Neural cell (in vitro differentiated cells): Measurements from ENCODE around the gene COL8A1. TPM values are rescaled to one million over a fixed set of nuclear protein-coding genes. Genes with fewer than 3 reads are reported as not detected.

Source experiments
- H2AFZ ChIP-seq: fragments of 200-600, 300-800 bp; sonication (generic), shearing (Covaris generic); 2 replicates; pipeline ENCODE4 v1.6.0; 2014; ENCODE audit warnings: low read depth, mild to moderate bottlenecking, antibody characterized with exemption, low read length, moderate library complexity
- H3F3A ChIP-seq: fragments of 200-600 bp; shearing (Covaris generic); 2 replicates; pipeline ENCODE4 v1.6.1; 2016; ENCODE audit warnings: mild to moderate bottlenecking, moderate library complexity, mixed read lengths, antibody characterized with exemption, low read length; ENCODE audit not compliant: insufficient read depth, poor library complexity, severe bottlenecking
- H3K27ac ChIP-seq: fragments of 200-600, 300-800 bp; sonication (generic), shearing (Covaris generic); 2 replicates; pipeline ENCODE4 v1.5.1; 2014; ENCODE audit warnings: mild to moderate bottlenecking, low read length, moderate library complexity
- H3K27me3 ChIP-seq: fragments of 300-800, 200-600 bp; sonication (generic), shearing (Covaris generic); 2 replicates; pipeline ENCODE4 v1.6.0; 2014; ENCODE audit warnings: mild to moderate bottlenecking, low read depth, low read length, moderate library complexity; ENCODE audit not compliant: insufficient read depth
- H3K36me3 ChIP-seq: fragments of 300-800, 200-600 bp; sonication (generic), shearing (Covaris generic); 2 replicates; pipeline ENCODE4 v1.5.1; 2014; ENCODE audit warnings: mild to moderate bottlenecking, antibody characterized with exemption, low read length, moderate library complexity; ENCODE audit not compliant: insufficient read depth
- H3K4me2 ChIP-seq: fragments of 300-800, 200-600 bp; sonication (generic), shearing (Covaris generic); 2 replicates; pipeline ENCODE4 v1.6.0; 2014; ENCODE audit warnings: mild to moderate bottlenecking, low read length
- H3K4me3 ChIP-seq: fragments of 300-800, 200-600 bp; sonication (generic), shearing (Covaris generic); 2 replicates; pipeline ENCODE4 v1.5.1; 2014; ENCODE audit warnings: mild to moderate bottlenecking, low read length, moderate library complexity
- H3K79me2 ChIP-seq: fragments of 200-600 bp; shearing (Covaris generic); replicated peaks from 2 replicates; pipeline ENCODE4 v1.6.0; 2014; ENCODE audit warnings: mild to moderate bottlenecking, low read length, moderate library complexity; ENCODE audit not compliant: insufficient read depth
- H3K9ac ChIP-seq: fragments of 300-800, 200-600 bp; sonication (generic), shearing (Covaris generic); 2 replicates; pipeline ENCODE4 v1.6.1; 2016; ENCODE audit warnings: mild to moderate bottlenecking, low read length, mixed read lengths
- H3K9me2 ChIP-seq: fragments of 200-600 bp; shearing (Covaris generic); 2 replicates; pipeline ENCODE4 v1.6.1; 2016; ENCODE audit warnings: mild to moderate bottlenecking, low read length, mixed read lengths; ENCODE audit not compliant: insufficient read depth
- H3K9me3 ChIP-seq: fragments of 200-600, 300-800 bp; sonication (generic), shearing (Covaris generic); 2 replicates; pipeline ENCODE4 v1.6.1; 2016; ENCODE audit warnings: mild to moderate bottlenecking, mixed run types, low read length, moderate library complexity, mixed read lengths
- H4K20me1 ChIP-seq: fragments of 200-600 bp; shearing (Covaris generic); 2 replicates; pipeline ENCODE4 v1.6.1; 2016; ENCODE audit warnings: mild to moderate bottlenecking, mixed run types; ENCODE audit not compliant: insufficient read depth
- EP300 ChIP-seq: fragments of 450-650 bp; conservative IDR thresholded peaks from 2 replicates; pipeline ENCODE4 v1.6.1; 2014; ENCODE audit warnings: antibody characterized with exemption, mild to moderate bottlenecking, moderate library complexity; ENCODE audit not compliant: poor library complexity, severe bottlenecking
- EZH2 ChIP-seq: fragments of 200-600, 300-800 bp; shearing (Covaris generic), sonication (generic); IDR thresholded peaks from 2 replicates; pipeline ENCODE4 v1.6.1; 2014; ENCODE audit warnings: antibody characterized with exemption, low read length, borderline replicate concordance, mild to moderate bottlenecking; ENCODE audit not compliant: insufficient read depth, poor library complexity, severe bottlenecking
- MXI1 ChIP-seq: fragments of 450-650 bp; conservative IDR thresholded peaks from 2 replicates; pipeline ENCODE4 v1.6.1; 2014; ENCODE audit warnings: antibody characterized with exemption, mild to moderate bottlenecking; ENCODE audit not compliant: poor library complexity, severe bottlenecking
- POLR2AphosphoS5 ChIP-seq: IDR thresholded peaks from 2 replicates; pipeline ENCODE4 v1.6.1; 2012
- RAD21 ChIP-seq: fragments of 450-650 bp; conservative IDR thresholded peaks from 2 replicates; pipeline ENCODE4 v1.6.1; 2014; ENCODE audit warnings: antibody characterized with exemption, mild to moderate bottlenecking, moderate library complexity
- REST ChIP-seq: IDR thresholded peaks from 2 replicates; pipeline ENCODE4 v1.6.1; 2012; ENCODE audit warnings: borderline replicate concordance
- SMC3 ChIP-seq: fragments of 450-650 bp; conservative IDR thresholded peaks from 2 replicates; pipeline ENCODE4 v1.6.1; 2014; ENCODE audit warnings: antibody characterized with exemption, mild to moderate bottlenecking, moderate library complexity; ENCODE audit not compliant: poor library complexity
- TAF1 ChIP-seq: IDR thresholded peaks from 2 replicates; pipeline ENCODE4 v1.6.1; 2012; ENCODE audit warnings: low read depth
- polyA plus RNA-seq: library from polyadenylated mRNA; depleted of rRNA; stranded (reverse); fragments of >200 nt; gene quantifications from 2 replicates; pipeline ENCODE4 v1.2.3, GENCODE V29; 2014
- TF ChIP-seq, protein P1 (sequence below): fragments of 450-650 bp; IDR thresholded peaks from 2 replicates; pipeline ENCODE4 v1.5.1; 2014; ENCODE audit warnings: antibody characterized with exemption, mild to moderate bottlenecking, moderate library complexity; ENCODE audit not compliant: poor library complexity, severe bottlenecking

Gene COL8A1
- polyA plus RNA-seq, 1 donor from 2014 or later = 0.04 TPM

DNA sequence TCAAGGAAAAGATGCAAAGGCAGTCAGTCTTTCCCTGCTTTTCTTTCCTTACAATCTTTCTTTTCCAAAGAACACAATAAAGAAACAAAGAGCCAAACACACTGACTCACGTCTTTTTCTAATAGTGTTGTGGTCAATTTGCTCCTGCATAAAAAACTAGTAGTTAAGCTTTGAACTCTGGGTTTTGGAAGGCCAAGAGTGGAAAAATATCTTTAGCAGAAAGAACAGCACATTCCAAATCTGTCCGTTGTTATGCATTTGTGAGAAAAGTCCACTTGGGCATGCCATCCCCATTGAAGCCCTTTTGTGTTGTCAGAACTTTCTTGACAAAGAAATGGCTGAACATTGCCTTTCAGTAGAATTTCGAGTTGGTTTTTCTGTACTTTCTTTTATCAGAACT lies 18.2 kb downstream of the COL8A1 start:
- Histone ChIP-seq H3K9me3 (no peaks in the 10 kb centered on the region), H3K79me2 (no peaks in the 10 kb centered on the region), H3K4me3 (no peak overlapping the region), H3K27me3 (no peaks in the 10 kb centered on the region), H3K4me2 (no peak overlapping the region), H4K20me1 (no peaks in the 10 kb centered on the region), H3K27ac (no peak overlapping the region), H3K36me3 (no peaks in the 10 kb centered on the region), H3K9me2 (no peaks in the 10 kb centered on the region), H2AFZ (no peak overlapping the region), H3F3A (no peaks in the 10 kb centered on the region), H3K9ac (no peak overlapping the region)
- TF ChIP-seq TAF1 = no peak

- Histone ChIP-seq H3K4me2 (no peak overlapping the region), H3K9me3 (no peaks in the 10 kb centered on the region), H3K27ac (no peak overlapping the region), H3K36me3 (no peaks in the 10 kb centered on the region), H3K27me3 (no peaks in the 10 kb centered on the region), H3K79me2 (no peaks in the 10 kb centered on the region), H4K20me1 (no peaks in the 10 kb centered on the region), H3F3A (no peaks in the 10 kb centered on the region), H3K4me3 (no peak overlapping the region), H2AFZ (no peak overlapping the region), H3K9me2 (no peaks in the 10 kb centered on the region), H3K9ac (no peak overlapping the region)
- no peak for TF ChIP-seq REST
Measured at GRCh38 chr3:99658274-99658673, 19.9 kb downstream of the COL8A1 start.

DNA sequence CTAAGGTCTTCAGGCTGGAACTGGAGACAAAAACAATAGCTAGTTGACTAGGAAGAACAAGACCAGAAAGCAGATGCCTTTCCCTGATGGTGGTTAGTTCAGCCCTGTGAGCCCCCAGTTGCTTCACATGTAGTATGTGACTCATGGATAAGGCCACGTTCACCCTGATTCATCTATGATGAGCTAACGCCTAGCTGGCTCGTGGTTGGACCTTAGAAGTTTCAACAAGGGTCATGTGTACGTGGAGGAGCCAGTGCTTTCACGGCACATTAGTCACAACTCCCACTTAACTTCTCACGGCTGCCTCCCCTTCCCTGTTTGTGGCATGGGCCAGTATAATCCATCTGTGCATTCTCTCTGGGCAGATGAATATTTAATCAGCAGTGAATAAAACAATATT lies 20.6 kb downstream of the COL8A1 start:
- H3K4me2 ChIP-seq = no peak overlapping the region
- H3K27me3 ChIP-seq = no peaks in the 10 kb centered on the region
- no peaks in the 10 kb centered on the region for H3K9me3 ChIP-seq
- H2AFZ ChIP-seq = no peak overlapping the region
- H3F3A ChIP-seq = no peaks in the 10 kb centered on the region
- H3K9ac ChIP-seq = no peak overlapping the region
- H3K36me3 ChIP-seq = no peaks in the 10 kb centered on the region
- TF ChIP-seq REST = no peak
- TF ChIP-seq RAD21 = no peak
- TF ChIP-seq MXI1 = no peak
- no peak for TF ChIP-seq SMC3
- TF ChIP-seq POLR2AphosphoS5 = no peak
- TF ChIP-seq, protein P1, sequence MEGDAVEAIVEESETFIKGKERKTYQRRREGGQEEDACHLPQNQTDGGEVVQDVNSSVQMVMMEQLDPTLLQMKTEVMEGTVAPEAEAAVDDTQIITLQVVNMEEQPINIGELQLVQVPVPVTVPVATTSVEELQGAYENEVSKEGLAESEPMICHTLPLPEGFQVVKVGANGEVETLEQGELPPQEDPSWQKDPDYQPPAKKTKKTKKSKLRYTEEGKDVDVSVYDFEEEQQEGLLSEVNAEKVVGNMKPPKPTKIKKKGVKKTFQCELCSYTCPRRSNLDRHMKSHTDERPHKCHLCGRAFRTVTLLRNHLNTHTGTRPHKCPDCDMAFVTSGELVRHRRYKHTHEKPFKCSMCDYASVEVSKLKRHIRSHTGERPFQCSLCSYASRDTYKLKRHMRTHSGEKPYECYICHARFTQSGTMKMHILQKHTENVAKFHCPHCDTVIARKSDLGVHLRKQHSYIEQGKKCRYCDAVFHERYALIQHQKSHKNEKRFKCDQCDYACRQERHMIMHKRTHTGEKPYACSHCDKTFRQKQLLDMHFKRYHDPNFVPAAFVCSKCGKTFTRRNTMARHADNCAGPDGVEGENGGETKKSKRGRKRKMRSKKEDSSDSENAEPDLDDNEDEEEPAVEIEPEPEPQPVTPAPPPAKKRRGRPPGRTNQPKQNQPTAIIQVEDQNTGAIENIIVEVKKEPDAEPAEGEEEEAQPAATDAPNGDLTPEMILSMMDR = no peak
- no peak for TF ChIP-seq TAF1
- TF ChIP-seq EP300 = no peak
- no peak for TF ChIP-seq EZH2
- H3K9me2 ChIP-seq = no peaks in the 10 kb centered on the region
- H3K4me3 ChIP-seq = no peak overlapping the region
- H3K79me2 ChIP-seq = no peaks in the 10 kb centered on the region
- H3K27ac ChIP-seq = no peak overlapping the region
- H4K20me1 ChIP-seq = no peaks in the 10 kb centered on the region
